CD4-positive, alpha-beta T cell (primary cell): ENCODE data around the gene KCNE2. TPM values are rescaled to one million over a fixed set of nuclear protein-coding genes. Genes with fewer than 3 reads are reported as not detected.

Source experiments
- ATAC-seq: fragments of 200-7000 bp; cut with Tn5 transposase; one replicate; pipeline ENCODE4 v1.10.0; 2022; ENCODE audit warnings: mild to moderate bottlenecking; ENCODE audit not compliant: poor library complexity
- CTCF ChIA-PET: fragments of 350-600 bp; sonication (Branson Sonifier 250); formaldehyde crosslinking; loops from one replicate; lab custom pipeline; 2021; ENCODE audit warnings: antibody characterized with exemption, inconsistent platforms; lab: Charles Lee
- POLR2A ChIA-PET: fragments of 350-600 bp; sonication (Branson Sonifier 250); formaldehyde crosslinking; loops from one replicate; lab custom pipeline; 2021; ENCODE audit warnings: antibody characterized with exemption, inconsistent platforms; lab: Charles Lee
- DNase-seq, 14 experiments: peaks; one replicate each; pipeline ENCODE4 v3.0.0-alpha.2; 2013 to 2020; ENCODE audit warnings: mixed read lengths in 2 of 14
- H3K27ac ChIP-seq, 2 donors: one replicate each; pipeline versions ENCODE4 v1.5.1 to v1.7.0; 2013; ENCODE audit warnings: low read length in 2 of 2, low read depth in 1 of 2, mild to moderate bottlenecking in 1 of 2
- H3K27me3 ChIP-seq, 2 experiments: 1 replicate in 1 of 2; 2 replicates in 1 of 2; pipeline versions ENCODE4 v1.6.1 to v1.7.0; 2013; ENCODE audit warnings: low read length in 2 of 2, control low read depth in 1 of 2, mild to moderate bottlenecking in 1 of 2, moderate library complexity in 1 of 2; ENCODE audit not compliant: insufficient read depth in 2 of 2, control insufficient read depth in 1 of 2
- H3K36me3 ChIP-seq: one replicate; pipeline ENCODE4 v1.6.1; 2013; ENCODE audit warnings: low read length, control low read depth; ENCODE audit not compliant: insufficient read depth
- H3K4me1 ChIP-seq: one replicate; pipeline ENCODE4 v1.6.1; 2013; ENCODE audit warnings: low read length, control low read depth; ENCODE audit not compliant: insufficient read depth
- H3K4me3 ChIP-seq: one replicate; pipeline ENCODE4 v1.5.1; 2013; ENCODE audit warnings: mild to moderate bottlenecking, low read length, moderate library complexity
- H3K9me3 ChIP-seq, 2 experiments: 1 replicate in 1 of 2; 2 replicates in 1 of 2; pipeline versions ENCODE4 v1.6.1 to v1.7.0; 2013; ENCODE audit warnings: low read length in 2 of 2, mild to moderate bottlenecking in 2 of 2, control low read depth in 1 of 2, moderate library complexity in 1 of 2; ENCODE audit not compliant: control insufficient read depth in 1 of 2, insufficient read depth in 1 of 2
- H3K27ac Mint-ChIP-seq: one replicate; pipeline ENCODE4 v1.8.0; 2020; ENCODE audit warnings: mixed read lengths
- H3K27me3 Mint-ChIP-seq: one replicate; pipeline ENCODE4 v1.8.0; 2021; ENCODE audit warnings: mixed read lengths
- H3K36me3 Mint-ChIP-seq: one replicate; pipeline ENCODE4 v1.8.0; 2021; ENCODE audit warnings: low read depth, mixed read lengths
- H3K4me1 Mint-ChIP-seq: one replicate; pipeline ENCODE4 v1.8.0; 2021; ENCODE audit warnings: low read depth, mixed read lengths
- H3K4me3 Mint-ChIP-seq: one replicate; pipeline ENCODE4 v1.8.0; 2020; ENCODE audit warnings: mild to moderate bottlenecking, mixed read lengths
- H3K9me3 Mint-ChIP-seq: one replicate; pipeline ENCODE4 v1.8.0; 2020; ENCODE audit warnings: mixed read lengths
- intact Hi-C, 2 experiments: fragments of 100-400 bp; cut with DNase I in 1 of 2; cut with micrococcal nuclease in 1 of 2; formaldehyde crosslinking; loops; one replicate each; pipeline versions ENCODE4 v1.15.1 to v1.9.0; 2023 to 2025; cut with DNase I, micrococcal nuclease
- total RNA-seq, 174 experiments: library from RNA in 2 of 174; stranded (reverse) in 2 of 174; gene quantifications; one replicate each; pipeline ENCODE4 v1.2.3 and lab custom pipeline; 2021 to 2026
- TF ChIP-seq, protein P1 (sequence below): fragments of 200-600 bp; IDR thresholded peaks from one replicate; pipeline ENCODE4 v1.8.0; 2022; ENCODE audit warnings: antibody characterized with exemption, mild to moderate bottlenecking

Gene KCNE2
- total RNA-seq, 2 experiments from 2014 or later, result not detected

DNA sequence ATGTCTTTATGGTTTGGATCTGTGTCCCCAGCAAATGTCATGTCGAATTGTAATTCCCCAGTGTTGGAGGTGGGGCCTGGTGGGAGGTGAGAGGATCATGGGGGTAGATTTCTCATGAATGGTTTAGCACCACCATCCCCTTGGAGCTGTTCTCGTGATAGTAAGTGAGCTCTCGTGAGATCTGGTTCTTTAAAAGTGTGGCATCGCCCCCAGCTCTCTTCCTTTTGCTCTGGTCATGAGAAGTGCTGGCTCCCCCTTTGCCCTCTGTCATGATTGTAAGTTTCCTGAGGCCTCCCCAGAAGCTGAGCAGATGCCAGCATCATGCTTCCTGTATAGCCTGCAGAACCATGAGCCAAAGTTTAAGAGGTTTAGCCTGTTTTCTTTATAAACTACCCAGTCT lies 11.2 kb upstream of the KCNE2 start:
- TF ChIP-seq, protein P1, sequence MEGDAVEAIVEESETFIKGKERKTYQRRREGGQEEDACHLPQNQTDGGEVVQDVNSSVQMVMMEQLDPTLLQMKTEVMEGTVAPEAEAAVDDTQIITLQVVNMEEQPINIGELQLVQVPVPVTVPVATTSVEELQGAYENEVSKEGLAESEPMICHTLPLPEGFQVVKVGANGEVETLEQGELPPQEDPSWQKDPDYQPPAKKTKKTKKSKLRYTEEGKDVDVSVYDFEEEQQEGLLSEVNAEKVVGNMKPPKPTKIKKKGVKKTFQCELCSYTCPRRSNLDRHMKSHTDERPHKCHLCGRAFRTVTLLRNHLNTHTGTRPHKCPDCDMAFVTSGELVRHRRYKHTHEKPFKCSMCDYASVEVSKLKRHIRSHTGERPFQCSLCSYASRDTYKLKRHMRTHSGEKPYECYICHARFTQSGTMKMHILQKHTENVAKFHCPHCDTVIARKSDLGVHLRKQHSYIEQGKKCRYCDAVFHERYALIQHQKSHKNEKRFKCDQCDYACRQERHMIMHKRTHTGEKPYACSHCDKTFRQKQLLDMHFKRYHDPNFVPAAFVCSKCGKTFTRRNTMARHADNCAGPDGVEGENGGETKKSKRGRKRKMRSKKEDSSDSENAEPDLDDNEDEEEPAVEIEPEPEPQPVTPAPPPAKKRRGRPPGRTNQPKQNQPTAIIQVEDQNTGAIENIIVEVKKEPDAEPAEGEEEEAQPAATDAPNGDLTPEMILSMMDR, result no peak
- Histone ChIP-seq H3K9me3 (peaks cover 0 to 4% of the 10 kb centered on the region in 2 experiments), H3K27me3 (peaks cover 0 to 2% of the 10 kb centered on the region in 2 experiments), H3K4me3 (no peak overlapping the region), H3K4me1 (peaks cover 4% of the 10 kb centered on the region), H3K27ac (no peak overlapping the region), H3K36me3 (no peaks in the 10 kb centered on the region)
- ChIA-PET POLR2A (no interaction called here), CTCF (interaction anchor here (1.7 kb wide), 1 partner anchor 428 kb away, joined by 5 read pairs; no protein-coding TSS in a partner anchor)
- Mint-ChIP-seq H3K27ac (no peak overlapping the region), H3K9me3 (no peaks in the 10 kb centered on the region), H3K36me3 (no peaks in the 10 kb centered on the region), H3K4me1 (peaks cover 10% of the 10 kb centered on the region), H3K4me3 (no peak overlapping the region), H3K27me3 (peaks cover 7% of the 10 kb centered on the region)
- ATAC-seq, result no peak
- intact Hi-C loops, result loop anchor here in 1 of 2 experiments (5.0 kb wide), 1 partner anchor 275 kb away; no protein-coding TSS in a partner anchor
- no peak for DNase-seq

DNA sequence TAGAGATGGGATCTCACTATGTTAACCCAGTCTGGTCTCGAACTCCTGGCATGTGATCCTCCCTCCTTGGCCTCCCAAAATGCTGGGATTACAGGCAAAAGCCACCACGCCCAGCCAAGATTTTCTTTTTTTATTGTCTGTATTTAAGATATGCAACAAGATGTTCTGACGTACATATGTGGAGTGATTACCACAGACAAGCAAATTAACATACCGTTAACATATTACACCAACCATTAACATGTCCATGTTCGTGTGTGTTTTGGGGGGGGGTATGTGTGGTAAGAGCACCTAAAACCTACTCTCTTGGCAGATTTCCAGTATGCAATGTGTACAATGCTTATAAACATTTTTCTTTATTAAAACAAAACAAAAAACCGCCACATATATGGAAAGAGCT lies 10.6 kb upstream of the KCNE2 start:
- DNase-seq, result no peak
- Histone ChIP-seq H3K27me3 (peaks cover 0 to 2% of the 10 kb centered on the region in 2 experiments), H3K36me3 (no peaks in the 10 kb centered on the region), H3K9me3 (peaks cover 0 to 1% of the 10 kb centered on the region in 2 experiments), H3K4me1 (peaks cover under 1% of the 10 kb centered on the region), H3K27ac (no peak overlapping the region), H3K4me3 (no peak overlapping the region)
- CTCF ChIA-PET, result no interaction called here
- Mint-ChIP-seq H3K27ac (no peak overlapping the region), H3K36me3 (no peaks in the 10 kb centered on the region), H3K4me1 (peaks cover 6% of the 10 kb centered on the region), H3K4me3 (no peak overlapping the region), H3K9me3 (no peaks in the 10 kb centered on the region), H3K27me3 (peaks cover 7% of the 10 kb centered on the region)
- intact Hi-C loops, result loop anchor here in 1 of 2 experiments (5.0 kb wide), 1 partner anchor 274 kb away; no protein-coding TSS in a partner anchor
- TF ChIP-seq, protein P1, result no peak
- no peak for ATAC-seq
- POLR2A ChIA-PET, result no interaction called here

DNA sequence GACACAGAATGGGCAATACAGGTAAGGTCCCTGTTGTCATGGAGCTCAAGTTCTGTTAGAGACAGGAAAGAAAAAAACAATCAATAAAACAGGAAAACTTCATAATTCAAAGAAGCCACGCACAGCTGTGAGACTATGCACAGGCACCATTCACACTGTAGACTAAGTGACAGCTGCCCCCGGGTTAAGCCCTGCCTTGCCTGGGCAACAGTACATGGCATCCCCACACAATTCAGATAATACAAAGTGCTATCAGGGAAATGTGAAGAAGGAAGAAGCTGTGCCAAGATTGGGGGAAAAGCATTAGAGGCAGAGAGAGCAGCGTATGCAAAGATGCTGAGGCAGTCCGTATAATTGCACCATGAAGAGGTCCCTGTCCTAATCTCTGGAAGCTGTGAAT lies 9.0 kb upstream of the KCNE2 start:
- H3K4me3 Mint-ChIP-seq, result no peak overlapping the region
- peaks cover 4% of the 10 kb centered on the region for H3K9me3 Mint-ChIP-seq
- H3K27me3 ChIP-seq, result no peaks in the 10 kb centered on the region
- POLR2A ChIA-PET, result no interaction called here
- ATAC-seq (no peak), DNase-seq (no peak)
- H3K9me3 ChIP-seq, result no peaks in the 10 kb centered on the region
- H3K27ac Mint-ChIP-seq, result no peak overlapping the region
- H3K4me1 ChIP-seq, result no peaks in the 10 kb centered on the region
- TF ChIP-seq, protein P1, result no peak
- H3K4me3 ChIP-seq, result no peak overlapping the region
- no peaks in the 10 kb centered on the region for H3K36me3 Mint-ChIP-seq
- peaks cover 6% of the 10 kb centered on the region for H3K4me1 Mint-ChIP-seq
- CTCF ChIA-PET, result interaction anchor here (1.2 kb wide), 1 partner anchor 431 kb away, joined by 5 read pairs; no protein-coding TSS in a partner anchor
- no peak overlapping the region for H3K27ac ChIP-seq
- H3K27me3 Mint-ChIP-seq, result peaks cover 22% of the 10 kb centered on the region
- H3K36me3 ChIP-seq, result no peaks in the 10 kb centered on the region
- intact Hi-C loops, result loop anchor here in 1 of 2 experiments (5.0 kb wide), 1 partner anchor 272 kb away; no protein-coding TSS in a partner anchor
